MCF 10A (cell line): ENCODE measurements around the gene FAF1. TPM values are rescaled to one million over a fixed set of nuclear protein-coding genes. Genes with fewer than 3 reads are reported as not detected.

ENCODE experiments used
- BruUV-seq: library from RNA; stranded (reverse); fragments of 400-500 nt; replicated peaks from 2 replicates; lab custom pipeline; 2021; lab: Mats Ljungman, UMichigan
- CTCF ChIA-PET: fragments of 300-600 bp; sonication (Branson Sonifier 250); formaldehyde crosslinking; extraction: SDS; loops from one replicate; lab custom pipeline; 2021; ENCODE audit warnings: antibody characterized with exemption, inconsistent platforms; lab: Yijun Ruan, JAX
- POLR2A ChIA-PET: fragments of 300-600, 350-650 bp; sonication (Branson Sonifier 250); formaldehyde crosslinking; extraction: SDS; loops from one replicate; lab custom pipeline; 2020; ENCODE audit warnings: antibody characterized with exemption, inconsistent platforms; lab: Yijun Ruan, JAX
- DNase-seq: peaks from one replicate; pipeline ENCODE4 v3.0.0-alpha.2; 2018; ENCODE audit not compliant: unreplicated experiment
- H3K27ac Mint-ChIP-seq: one replicate; pipeline ENCODE4 v1.8.0; 2022; ENCODE audit warnings: mild to moderate bottlenecking, low read depth, mixed read lengths; ENCODE audit not compliant: unreplicated experiment
- H3K27me3 Mint-ChIP-seq: one replicate; pipeline ENCODE4 v1.8.0; 2022; ENCODE audit warnings: mixed read lengths; ENCODE audit not compliant: insufficient read depth, unreplicated experiment
- H3K36me3 Mint-ChIP-seq: one replicate; pipeline ENCODE4 v1.8.0; 2022; ENCODE audit warnings: mild to moderate bottlenecking, moderate library complexity, mixed read lengths; ENCODE audit not compliant: insufficient read depth, unreplicated experiment
- H3K4me1 Mint-ChIP-seq: one replicate; pipeline ENCODE4 v1.8.0; 2022; ENCODE audit warnings: mixed read lengths; ENCODE audit not compliant: insufficient read depth, unreplicated experiment
- H3K4me3 Mint-ChIP-seq: one replicate; pipeline ENCODE4 v1.8.0; 2022; ENCODE audit warnings: mild to moderate bottlenecking, moderate library complexity, mixed read lengths; ENCODE audit not compliant: unreplicated experiment
- H3K9me3 Mint-ChIP-seq: one replicate; pipeline ENCODE4 v1.8.0; 2022; ENCODE audit warnings: mixed read lengths; ENCODE audit not compliant: unreplicated experiment
- CTCF ChIP-seq: fragments of 200-600 bp; IDR thresholded peaks from one replicate; pipeline ENCODE4 v1.8.0; 2022; ENCODE audit warnings: antibody characterized with exemption, mild to moderate bottlenecking; ENCODE audit not compliant: unreplicated experiment
- intact Hi-C: fragments of 100-400 bp; cut with micrococcal nuclease; formaldehyde crosslinking; loops from 2 replicates; pipeline ENCODE4 v1.14.1; 2022
- total RNA-seq: library from RNA; stranded (reverse); gene quantifications from 2 replicates; pipeline ENCODE4 v1.2.3, GENCODE V29; 2022

Gene FAF1
- total RNA-seq, 1 experiment from 2014 or later: 93.2 TPM

- no peaks in the 10 kb centered on the region for H3K36me3 Mint-ChIP-seq
- CTCF ChIA-PET: interaction anchor here (0.7 kb wide), 1 partner anchor 660 kb away, joined by 3 read pairs; no protein-coding TSS in a partner anchor
- no peak overlapping the region for H3K27ac Mint-ChIP-seq
- POLR2A ChIA-PET: interaction anchor here (0.8 to 7.2 kb wide), 5 partner anchors 8 to 22 kb away, joined by 3 to 115 read pairs (median 4); partner anchors contain the start of gene CDKN2C
- no peak overlapping the region for H3K4me3 Mint-ChIP-seq
- H3K27me3 Mint-ChIP-seq: no peaks in the 10 kb centered on the region
- H3K9me3 Mint-ChIP-seq: no peaks in the 10 kb centered on the region
- DNase-seq: no peak
- H3K4me1 Mint-ChIP-seq: no peaks in the 10 kb centered on the region
- TF ChIP-seq CTCF: no peak
- intact Hi-C loops: no loop called here
- no TSS peak for BruUV-seq
Observed at GRCh38 chr1:50982611-50983010, 22.5 kb upstream of the FAF1 start.

GRCh38 chr1:50981741-50982140, 21.7 kb upstream of the FAF1 start:
- H3K36me3 Mint-ChIP-seq: no peaks in the 10 kb centered on the region
- POLR2A ChIA-PET: interaction anchor here (1.2 to 7.2 kb wide), 3 partner anchors 8 to 21 kb away, joined by 3 to 115 read pairs (median 6); partner anchors contain the start of gene CDKN2C
- H3K9me3 Mint-ChIP-seq: no peaks in the 10 kb centered on the region
- CTCF ChIA-PET: interaction anchor here (0.9 kb wide), 1 partner anchor 11 kb away, joined by 3 read pairs; no protein-coding TSS in a partner anchor
- H3K27ac Mint-ChIP-seq: no peak overlapping the region
- intact Hi-C loops: no loop called here
- no TSS peak for BruUV-seq
- no peak for TF ChIP-seq CTCF
- H3K4me1 Mint-ChIP-seq: no peaks in the 10 kb centered on the region
- no peak for DNase-seq
- no peak overlapping the region for H3K4me3 Mint-ChIP-seq
- no peaks in the 10 kb centered on the region for H3K27me3 Mint-ChIP-seq

- Mint-ChIP-seq H3K36me3 (no peaks in the 10 kb centered on the region), H3K4me1 (no peaks in the 10 kb centered on the region), H3K27me3 (no peaks in the 10 kb centered on the region), H3K27ac (no peak overlapping the region), H3K4me3 (no peak overlapping the region), H3K9me3 (no peaks in the 10 kb centered on the region)
- intact Hi-C loops: no loop called here
- BruUV-seq: no TSS peak
- ChIA-PET CTCF (no interaction called here), POLR2A (interaction anchor here (4.7 to 7.2 kb wide), 2 partner anchors 11 to 21 kb away, joined by 43 to 115 read pairs; partner anchors contain the start of genes CDKN2C and FAF1)
- TF ChIP-seq CTCF: no peak
- no peak for DNase-seq
Observed at GRCh38 chr1:50980505-50980904, 20.4 kb upstream of the FAF1 start.

GRCh38 chr1:50979937-50980336, 19.9 kb upstream of the FAF1 start:
- Mint-ChIP-seq H3K27me3 (no peaks in the 10 kb centered on the region), H3K4me1 (no peaks in the 10 kb centered on the region), H3K36me3 (no peaks in the 10 kb centered on the region), H3K27ac (no peak overlapping the region), H3K4me3 (no peak overlapping the region), H3K9me3 (no peaks in the 10 kb centered on the region)
- no peak for DNase-seq
- intact Hi-C loops: no loop called here
- POLR2A ChIA-PET: interaction anchor here (0.6 to 7.2 kb wide), 5 partner anchors 11 to 256 kb away, joined by 3 to 115 read pairs (median 3); partner anchors contain the start of genes CDKN2C and FAF1
- no peak for TF ChIP-seq CTCF
- BruUV-seq: no TSS peak
- CTCF ChIA-PET: interaction anchor here (1.3 to 2.9 kb wide), 3 partner anchors 10 to 211 kb away, joined by 6 to 10 read pairs (median 8); partner anchors contain the start of gene CDKN2C
